ENCODE results near the gene RHOB.
"Not testable (repeated sequence)": the region's sequence is repeated elsewhere in the genome, so short reads cannot be mapped to it uniquely, and the experiment has no call there.

The RHOB gene

GRCh38 chr2:20451761-20452499 lies 5.1 kb downstream of the RHOB start:
- no peak for DNase-seq (ENCODE audit: low read depth, low spot score)

GRCh38 chr2:20452551-20452950 lies 5.7 kb downstream of the RHOB start:
- no peak for DNase-seq (ENCODE audit: low read depth, low spot score)

- DNase-seq (ENCODE audit: low read depth, low spot score), result no peak
These were observed 6.2 kb downstream of the RHOB start for GRCh38 chr2:20453087-20453486.

GRCh38 chr2:20454036-20454981 lies 7.4 kb downstream of the RHOB start:
- no peak for DNase-seq (ENCODE audit: low read depth, low spot score)

- DNase-seq (ENCODE audit: low read depth, low spot score), result no peak
These were observed 8.3 kb downstream of the RHOB start for GRCh38 chr2:20455076-20455587.

GRCh38 chr2:20456116-20456571 lies 9.3 kb downstream of the RHOB start:
- no peak for DNase-seq (ENCODE audit: low read depth, low spot score)

GRCh38 chr2:20456636-20457426 lies 10.0 kb downstream of the RHOB start:
- DNase-seq (ENCODE audit: low read depth, low spot score), result no peak

GRCh38 chr2:20457661-20458630 lies 11.1 kb downstream of the RHOB start:
- no peak for DNase-seq (ENCODE audit: low read depth, low spot score)

GRCh38 chr2:20458737-20459484 lies 12.0 kb downstream of the RHOB start:
- DNase-seq (ENCODE audit: low read depth, low spot score), result not testable (repeated sequence)

GRCh38 chr2:20465716-20466394 lies 19.0 kb downstream of the RHOB start:
- no peak for DNase-seq (ENCODE audit: low read depth, low spot score)

GRCh38 chr2:20467789-20468548 lies 21.1 kb downstream of the RHOB start:
- no peak for DNase-seq (ENCODE audit: low read depth, low spot score)

GRCh38 chr2:20468549-20469500 lies 22.0 kb downstream of the RHOB start:
- no peak for DNase-seq (ENCODE audit: low read depth, low spot score)

- no peak for DNase-seq (ENCODE audit: low read depth, low spot score)
These were observed 22.7 kb downstream of the RHOB start for GRCh38 chr2:20469595-20469994.

- no peak for DNase-seq (ENCODE audit: low read depth, low spot score)
These were observed 23.3 kb downstream of the RHOB start for GRCh38 chr2:20470211-20470610.

- DNase-seq (ENCODE audit: low read depth, low spot score), result no peak
These were observed 24.3 kb downstream of the RHOB start for GRCh38 chr2:20471148-20471547.

GRCh38 chr2:20471902-20472559 lies 25.2 kb downstream of the RHOB start:
- no peak for DNase-seq (ENCODE audit: low read depth, low spot score)

- DNase-seq (ENCODE audit: low read depth, low spot score), result no peak
These were observed 25.7 kb downstream of the RHOB start for GRCh38 chr2:20472569-20472968.
